HG03039 (cell line): ENCODE data around the gene CTBP2.

Experiments used
- ATAC-seq: cut with Tn5 transposase; IDR thresholded peaks from one replicate; pipeline ENCODE4 v1.9.1; 2021; ENCODE audit warnings: mild to moderate bottlenecking, moderate library complexity; ENCODE audit not compliant: unreplicated experiment

Gene CTBP2

GRCh38 chr10:125111118-125111727 is 49.1 kb downstream of the CTBP2 start:
- ATAC-seq: no peak

GRCh38 chr10:125107965-125108580 is 52.3 kb downstream of the CTBP2 start:
- no peak for ATAC-seq

DNA sequence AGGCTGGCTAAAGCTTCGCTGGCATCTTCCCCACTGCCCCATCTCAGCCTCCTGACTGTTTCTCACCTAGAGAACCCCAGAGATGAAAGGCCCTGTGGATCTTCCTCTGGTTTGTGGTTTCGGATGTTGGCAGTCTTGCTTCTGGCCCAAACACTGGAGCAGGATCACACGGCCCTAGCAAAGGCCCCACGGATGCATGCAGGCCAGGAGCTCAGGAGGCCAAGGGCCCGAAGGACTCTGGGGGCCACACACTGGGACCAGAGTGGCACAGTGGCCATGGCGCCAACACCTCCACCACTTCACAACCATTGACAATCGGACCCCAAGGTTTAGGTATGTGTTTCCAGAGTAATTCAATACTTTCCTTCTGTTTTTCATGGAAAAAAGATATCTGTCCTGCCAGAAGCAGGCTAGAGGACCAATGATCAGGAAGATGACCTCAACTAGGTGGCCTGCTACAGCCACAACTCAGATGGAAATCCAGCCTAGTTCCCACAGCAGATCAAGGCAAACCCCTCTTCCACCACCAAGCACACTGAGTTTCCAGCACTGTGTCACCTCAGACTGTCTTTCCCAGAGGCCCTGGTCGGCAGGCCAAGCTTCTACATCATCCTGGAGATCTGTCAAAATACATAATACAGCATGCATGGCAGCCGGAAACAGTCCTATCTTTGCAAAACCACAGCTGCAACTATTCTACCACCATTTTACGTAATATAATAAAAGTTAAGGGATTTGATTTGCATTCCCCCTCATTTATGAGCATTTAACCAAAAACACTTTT is 53.0 kb downstream of the CTBP2 start:
- no peak for ATAC-seq

GRCh38 chr10:125106586-125106985 is 53.8 kb downstream of the CTBP2 start:
- no peak for ATAC-seq

GRCh38 chr10:125105706-125106255 is 54.6 kb downstream of the CTBP2 start:
- ATAC-seq: no peak

- ATAC-seq: no peak
Observed at GRCh38 chr10:125105155-125105554, 55.2 kb downstream of the CTBP2 start.

GRCh38 chr10:125104559-125104958 is 55.8 kb downstream of the CTBP2 start:
- ATAC-seq: no peak

DNA sequence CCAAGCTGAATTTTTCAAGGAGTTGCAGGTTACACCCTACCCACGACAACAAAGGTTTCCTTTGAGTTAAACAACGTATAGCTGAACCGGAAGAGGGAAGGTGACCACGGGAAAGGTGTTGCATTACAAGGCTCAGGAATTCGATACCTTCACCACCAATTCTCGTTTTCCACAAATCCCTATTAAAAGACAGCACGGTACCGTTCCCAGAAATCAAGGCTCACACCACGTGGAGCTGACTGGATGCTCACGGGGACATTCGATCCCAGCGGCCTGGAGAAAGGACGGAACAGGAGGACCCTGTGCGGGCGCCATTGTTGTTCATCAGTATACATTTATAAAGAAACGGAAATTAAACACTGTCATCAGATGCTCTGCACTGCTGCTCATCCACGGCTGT is 56.4 kb downstream of the CTBP2 start:
- ATAC-seq: no peak

DNA sequence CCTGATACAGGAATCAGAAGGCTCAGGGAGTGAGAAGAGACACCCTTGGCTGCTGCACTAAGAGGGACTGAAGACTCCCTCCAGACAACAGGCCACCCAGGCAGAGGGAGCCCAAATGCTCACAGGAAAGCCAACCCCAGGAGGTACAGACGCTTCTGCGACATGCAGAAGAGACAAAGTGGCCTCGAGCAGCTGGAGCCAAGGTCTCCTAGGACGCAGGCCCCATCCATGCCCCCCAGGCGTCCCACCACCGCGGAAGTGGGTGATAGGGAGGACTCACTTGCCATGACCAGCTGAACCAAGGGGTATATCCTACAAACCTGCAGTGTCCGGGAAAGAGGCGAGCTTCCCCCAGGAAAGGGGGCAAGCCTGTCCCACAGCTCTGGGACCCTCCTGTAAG is 56.9 kb downstream of the CTBP2 start:
- ATAC-seq: no peak

DNA sequence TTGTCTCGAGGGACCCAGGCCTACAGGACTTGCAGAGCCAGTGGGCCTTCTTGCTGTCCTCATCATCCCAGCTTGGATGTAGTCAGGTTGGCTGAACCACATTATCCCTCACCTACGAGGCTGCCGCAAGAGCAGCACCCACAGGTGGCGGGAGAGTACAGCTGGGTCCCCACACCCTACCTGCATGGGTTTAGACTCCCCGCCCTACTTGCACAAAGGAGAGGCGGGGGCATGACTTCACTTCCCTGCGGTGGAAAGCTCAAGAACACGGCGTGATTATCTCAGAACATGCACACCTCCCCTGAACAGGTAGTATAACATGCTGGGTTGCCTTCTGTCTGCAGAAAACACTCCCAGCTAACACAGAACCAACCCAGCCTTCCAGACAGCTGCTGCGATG is 57.5 kb downstream of the CTBP2 start:
- no peak for ATAC-seq

DNA sequence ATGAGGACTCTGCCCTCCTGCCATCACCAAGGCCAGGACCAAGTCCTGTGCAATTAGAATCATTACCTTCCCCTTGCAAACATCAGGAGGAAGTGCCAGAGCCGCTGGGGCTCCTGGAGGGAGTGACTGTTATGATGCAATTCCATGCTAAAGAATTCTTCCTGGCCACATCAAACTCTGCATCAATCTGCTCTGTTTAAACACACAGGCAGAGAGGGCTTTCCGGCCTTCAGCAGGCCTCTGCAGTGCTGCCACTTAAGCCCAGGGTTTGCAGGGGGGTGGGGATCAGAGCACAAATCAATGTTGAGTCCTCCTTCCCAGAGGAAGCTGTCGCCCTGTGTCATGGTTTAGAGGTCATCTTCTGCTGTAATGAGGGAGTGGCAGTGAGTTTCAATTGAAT is 58.1 kb downstream of the CTBP2 start:
- ATAC-seq: no peak

- no peak for ATAC-seq
Observed at GRCh38 chr10:125101581-125101980, 58.8 kb downstream of the CTBP2 start.

- ATAC-seq: no peak
Observed at GRCh38 chr10:125101049-125101448, 59.3 kb downstream of the CTBP2 start.

DNA sequence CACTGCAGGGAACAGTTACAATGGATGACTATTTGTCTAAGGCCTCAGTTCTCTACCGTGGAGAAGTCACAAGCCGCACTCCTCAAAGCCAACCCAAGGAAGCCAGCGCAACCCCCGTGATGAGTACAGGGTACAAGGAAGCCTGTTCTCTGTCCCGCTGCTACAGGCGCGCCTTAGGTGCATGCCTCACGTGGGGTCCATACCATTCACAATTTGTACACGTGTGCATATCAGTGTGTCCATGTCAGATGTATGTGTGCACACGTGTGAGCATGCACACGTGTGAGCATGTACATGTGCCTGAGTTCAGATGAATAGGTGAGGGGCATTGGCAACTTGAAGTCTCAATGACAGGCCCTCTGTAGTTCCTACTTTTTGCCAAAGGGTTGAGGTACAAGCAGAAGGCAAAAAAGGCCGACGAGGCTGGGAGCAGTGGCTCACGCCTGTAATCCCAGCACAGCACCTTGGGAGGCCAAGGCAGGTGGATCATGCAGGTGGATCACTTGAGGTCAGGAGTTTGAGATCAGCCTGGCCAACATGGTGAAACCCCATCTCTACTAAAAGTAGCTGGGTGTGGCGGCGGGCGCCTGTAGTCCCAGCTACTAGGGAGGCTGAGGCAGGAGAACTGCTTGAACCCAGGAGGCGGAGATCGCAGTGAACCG is 62.8 kb downstream of the CTBP2 start:
- no peak for ATAC-seq

DNA sequence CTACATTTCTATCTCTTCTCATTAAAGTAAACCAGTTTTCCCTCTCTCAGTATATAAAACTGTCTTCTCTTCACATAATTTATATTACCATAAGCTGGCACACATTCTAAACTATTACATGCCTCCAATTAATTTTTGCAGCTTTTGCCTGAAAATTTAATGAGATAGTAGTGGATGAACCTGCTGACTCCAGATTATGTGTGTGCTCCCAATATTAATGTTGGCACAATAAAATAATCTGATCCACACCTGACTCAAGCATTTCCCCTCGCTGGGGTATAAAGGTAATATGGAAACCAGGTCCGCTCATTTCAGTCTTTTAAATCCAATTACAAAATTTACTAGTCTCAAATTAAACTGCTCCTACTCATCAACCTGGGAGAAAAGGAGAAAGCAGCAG is 63.4 kb downstream of the CTBP2 start:
- ATAC-seq: no peak

DNA sequence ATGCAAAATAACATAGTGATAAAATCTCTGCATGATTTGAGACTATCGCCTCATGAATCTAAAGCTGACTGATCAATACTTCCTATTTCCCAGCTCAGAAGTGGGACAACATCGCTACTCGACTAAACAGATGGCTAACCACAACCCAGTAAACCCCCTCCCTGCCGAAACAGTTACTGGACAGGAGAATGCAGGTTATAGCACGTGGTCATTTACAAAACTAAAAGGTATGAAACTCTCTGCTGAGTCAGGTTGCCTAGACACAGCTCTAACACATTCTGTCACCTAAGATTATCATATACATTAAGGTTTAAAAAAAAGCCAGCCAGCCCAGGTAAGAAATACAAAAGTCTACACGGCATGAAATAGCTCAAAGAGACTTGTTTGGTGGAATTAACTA is 64.0 kb downstream of the CTBP2 start:
- ATAC-seq: no peak

- no peak for ATAC-seq
Observed at GRCh38 chr10:125095776-125096175, 64.6 kb downstream of the CTBP2 start.

GRCh38 chr10:125095228-125095627 is 65.1 kb downstream of the CTBP2 start:
- no peak for ATAC-seq

- ATAC-seq: no peak
Observed at GRCh38 chr10:125094806-125095205, 65.6 kb downstream of the CTBP2 start.

DNA sequence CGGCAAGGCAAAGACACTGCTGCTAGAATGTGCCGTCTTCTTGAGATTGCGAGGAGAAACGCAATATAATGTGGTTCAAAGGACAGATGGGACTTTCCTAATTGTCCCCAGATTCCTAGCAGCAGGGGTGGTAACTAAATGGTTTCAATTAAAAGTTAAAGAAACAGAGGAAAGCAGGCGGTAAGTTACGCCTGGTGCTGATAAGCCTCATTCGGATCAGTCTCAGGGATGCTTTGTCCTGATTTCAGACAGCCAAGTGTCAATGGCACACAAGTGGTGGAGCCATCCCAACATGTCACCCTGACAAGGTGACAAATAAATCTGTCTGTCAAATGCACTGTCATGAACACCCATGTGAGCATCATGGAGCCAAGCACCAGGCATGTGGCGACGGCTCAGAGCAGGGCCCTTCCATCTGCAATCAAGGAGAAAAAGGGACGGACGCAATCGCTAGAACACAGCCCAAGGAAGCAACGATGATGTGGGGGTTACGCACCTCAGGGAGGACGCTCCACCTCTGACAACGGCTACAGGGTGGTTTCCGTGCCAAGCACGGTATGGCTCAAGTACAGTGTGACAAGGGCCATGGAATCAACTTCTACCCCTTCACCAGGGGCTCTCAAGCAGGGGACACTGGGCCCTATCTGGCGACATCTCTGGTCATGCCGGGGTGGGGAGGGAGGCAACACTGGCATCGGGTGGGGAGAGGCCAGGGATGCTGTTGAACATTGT is 66.2 kb downstream of the CTBP2 start:
- ATAC-seq: no peak
